Caco-2 (cell line): ENCODE measurements around the gene KIFBP. TPM values are rescaled to one million over a fixed set of nuclear protein-coding genes. Genes with fewer than 3 reads are reported as not detected.

Experiments used
- BruUV-seq: library from RNA; stranded (reverse); fragments of 400-500 nt; replicated peaks from 2 replicates; lab custom pipeline; 2021; lab: Mats Ljungman, UMichigan
- CTCF ChIA-PET: fragments of 300-600 bp; sonication (Branson Sonifier 250); formaldehyde crosslinking; loops from one replicate; lab custom pipeline; 2022; ENCODE audit warnings: antibody characterized with exemption; lab: Charles Lee
- POLR2A ChIA-PET: fragments of 300-600 bp; sonication (Branson Sonifier 250); formaldehyde crosslinking; loops from one replicate; lab custom pipeline; 2022; ENCODE audit warnings: antibody characterized with exemption; lab: Charles Lee
- DNase-seq, 2 experiments: peaks; one replicate each; pipeline versions ENCODE4 v3.0.0 to v3.0.0-alpha.2; 2020 to 2022
- H3K27me3 ChIP-seq: replicated peaks from 2 replicates; pipeline ENCODE4 v1.6.0; 2011; ENCODE audit warnings: low read length; ENCODE audit not compliant: control insufficient read depth, insufficient read depth
- H3K36me3 ChIP-seq: 2 replicates; pipeline ENCODE4 v1.5.1; 2011; ENCODE audit warnings: low read length; ENCODE audit not compliant: control insufficient read depth, insufficient read depth
- H3K4me1 ChIP-seq: fragments of 250-450 bp; sonication (Bioruptor Pico); 2 replicates; pipeline ENCODE4 v1.5.1; 2020; ENCODE audit warnings: mild to moderate bottlenecking
- H3K4me3 ChIP-seq: 2 replicates; pipeline ENCODE4 v1.5.1; 2011; ENCODE audit warnings: low read depth, mild to moderate bottlenecking, control low read depth, low read length
- H3K9me3 ChIP-seq: fragments of 250-450 bp; sonication (Bioruptor Pico); 2 replicates; pipeline ENCODE4 v1.5.1; 2020; ENCODE audit warnings: mild to moderate bottlenecking, moderate library complexity
- H3K27ac Mint-ChIP-seq: one replicate; pipeline ENCODE4 v1.8.0; 2022; ENCODE audit warnings: mixed read lengths; ENCODE audit not compliant: unreplicated experiment
- H3K27me3 Mint-ChIP-seq: one replicate; pipeline ENCODE4 v1.8.0; 2022; ENCODE audit warnings: mixed read lengths; ENCODE audit not compliant: insufficient read depth, unreplicated experiment
- H3K36me3 Mint-ChIP-seq: one replicate; pipeline ENCODE4 v1.8.0; 2022; ENCODE audit warnings: mild to moderate bottlenecking, mixed read lengths; ENCODE audit not compliant: insufficient read depth, unreplicated experiment
- H3K4me1 Mint-ChIP-seq: one replicate; pipeline ENCODE4 v1.8.0; 2022; ENCODE audit warnings: low read depth, mixed read lengths; ENCODE audit not compliant: unreplicated experiment
- H3K4me3 Mint-ChIP-seq: one replicate; pipeline ENCODE4 v1.8.0; 2022; ENCODE audit warnings: mild to moderate bottlenecking, moderate library complexity, mixed read lengths; ENCODE audit not compliant: unreplicated experiment
- H3K9me3 Mint-ChIP-seq: one replicate; pipeline ENCODE4 v1.8.0; 2022; ENCODE audit warnings: mixed read lengths; ENCODE audit not compliant: unreplicated experiment
- CTCF ChIP-seq, 2 experiments: fragments of 200-600 bp in 1 of 2; IDR thresholded peaks; 1 replicate in 1 of 2; 2 replicates in 1 of 2; pipeline versions ENCODE4 v1.5.1 to v1.8.0; 2011 to 2022; ENCODE audit warnings: antibody characterized with exemption in 1 of 2, control low read depth in 1 of 2, inconsistent platforms in 1 of 2, low read depth in 1 of 2, low read length in 1 of 2, mild to moderate bottlenecking in 1 of 2, moderate library complexity in 1 of 2; ENCODE audit not compliant: insufficient read depth in 1 of 2, severe bottlenecking in 1 of 2, unreplicated experiment in 1 of 2
- intact Hi-C: fragments of 100-400 bp; cut with micrococcal nuclease; formaldehyde crosslinking; loops from one replicate; pipeline ENCODE4 v1.10.0; 2022; ENCODE audit not compliant: unreplicated experiment
- total RNA-seq: library from RNA; stranded (reverse); gene quantifications from 2 replicates; pipeline ENCODE4 v1.2.3, GENCODE V29; 2022

KIFBP gene
- total RNA-seq, 1 experiment from 2014 or later: 58.9 TPM

- no peak overlapping the region for H3K4me3 ChIP-seq
- ChIA-PET CTCF (interaction anchor here (0.5 to 1.3 kb wide), 3 partner anchors 17 to 459 kb away, joined by 3 to 5 read pairs (median 4); no protein-coding TSS in a partner anchor), POLR2A (interaction anchor here (0.5 to 0.6 kb wide), 4 partner anchors 20 to 186 kb away, joined by 3 to 5 read pairs (median 3); partner anchors contain the start of gene DDX21)
- Mint-ChIP-seq H3K9me3 (no peaks in the 10 kb centered on the region), H3K27me3 (no peaks in the 10 kb centered on the region), H3K4me1 (peaks cover 34% of the 10 kb centered on the region), H3K4me3 (peak overlapping the region; percentile 81), H3K27ac (peak overlapping the region; percentile 90), H3K36me3 (peaks cover 79% of the 10 kb centered on the region)
- H3K4me1 ChIP-seq: peaks cover 7% of the 10 kb centered on the region; the same call in 1 of the 2 replicates
- H3K9me3 ChIP-seq: no peaks in the 10 kb centered on the region
- no TSS peak for BruUV-seq
- intact Hi-C loops: loop anchor here (1.0 kb wide), 4 partner anchors 74 to 235 kb away; no protein-coding TSS in a partner anchor
- H3K36me3 ChIP-seq: peaks cover 2% of the 10 kb centered on the region; the same call in 1 of the 2 replicates
- no peak for DNase-seq
- no peak for TF ChIP-seq CTCF (IDR thresholded peaks at IDR 0.05; ENCODE audit: insufficient read depth in 1 of 2, low read depth in 1 of 2, low read length in 1 of 2, severe bottlenecking in 1 of 2, unreplicated experiment in 1 of 2)
- H3K27me3 ChIP-seq: no peaks in the 10 kb centered on the region
Observed at GRCh38 chr10:68987611-68988010, 992 bp upstream of the KIFBP start.

- H3K4me1 Mint-ChIP-seq: peaks cover 34% of the 10 kb centered on the region
- Histone ChIP-seq H3K27me3 (no peaks in the 10 kb centered on the region), H3K4me1 (no peaks in the 10 kb centered on the region), H3K9me3 (no peaks in the 10 kb centered on the region), H3K36me3 (no peaks in the 10 kb centered on the region), H3K4me3 (peak overlapping the region; percentile 76)
- peak overlapping the region; percentile 81 for H3K4me3 Mint-ChIP-seq
- no TSS peak for BruUV-seq
- CTCF ChIA-PET: interaction anchor here (1.0 kb wide), 1 partner anchor 8 kb away, joined by 3 read pairs; no protein-coding TSS in a partner anchor
- peak overlapping the region; percentile 90 for H3K27ac Mint-ChIP-seq
- no peaks in the 10 kb centered on the region for H3K27me3 Mint-ChIP-seq
- intact Hi-C loops: no loop called here
- POLR2A ChIA-PET: interaction anchor here (1.7 kb wide), 1 partner anchor 33 kb away, joined by 5 read pairs; the partner anchor contains the start of gene DDX21
- TF ChIP-seq CTCF (IDR thresholded peaks at IDR 0.05; ENCODE audit: insufficient read depth in 1 of 2, low read depth in 1 of 2, low read length in 1 of 2, severe bottlenecking in 1 of 2, unreplicated experiment in 1 of 2): no peak
- DNase-seq: no peak
- no peaks in the 10 kb centered on the region for H3K9me3 Mint-ChIP-seq
- peaks cover 64% of the 10 kb centered on the region for H3K36me3 Mint-ChIP-seq
Observed at GRCh38 chr10:68989317-68989990, 851 bp downstream of the KIFBP start.

GRCh38 chr10:68992636-68993440 lies 4.2 kb downstream of the KIFBP start:
- H3K27me3 ChIP-seq: no peaks in the 10 kb centered on the region
- ChIA-PET CTCF (no interaction called here), POLR2A (no interaction called here)
- Mint-ChIP-seq H3K27ac (no peak overlapping the region), H3K36me3 (peaks cover 35% of the 10 kb centered on the region), H3K9me3 (no peaks in the 10 kb centered on the region), H3K27me3 (no peaks in the 10 kb centered on the region), H3K4me3 (no peak overlapping the region), H3K4me1 (peaks cover 26% of the 10 kb centered on the region)
- intact Hi-C loops: no loop called here
- H3K9me3 ChIP-seq: no peaks in the 10 kb centered on the region
- H3K36me3 ChIP-seq: no peaks in the 10 kb centered on the region
- no peak overlapping the region for H3K4me3 ChIP-seq
- no peak for TF ChIP-seq CTCF (IDR thresholded peaks at IDR 0.05; ENCODE audit: insufficient read depth in 1 of 2, low read depth in 1 of 2, low read length in 1 of 2, severe bottlenecking in 1 of 2, unreplicated experiment in 1 of 2)
- BruUV-seq: no TSS peak
- H3K4me1 ChIP-seq: no peaks in the 10 kb centered on the region
- DNase-seq: no peak
